ENCODE results near the gene RNF181. TPM values are rescaled to one million over a fixed set of nuclear protein-coding genes. Genes with fewer than 3 reads are reported as not detected.

Gene RNF181
- total RNA-seq, 1 experiment from 2014 or later, result 77.5 TPM

- CTCF ChIA-PET, result no interaction called here
- RAD21 ChIA-PET (ENCODE audit: low non-redundant PET in 1 of 2, low total read pairs in 2 of 2, uncharacterized antibody in 2 of 2, unreplicated experiment in 2 of 2), result no interaction called here
- Histone ChIP-seq H3K79me2 (ENCODE audit: insufficient read depth, low read length) (no peaks in the 10 kb centered on the region), H2AFZ (ENCODE audit: low read depth, low read length, poor library complexity, severe bottlenecking) (no peak overlapping the region), H3K4me3 (replicated peaks in 1 of 2; ENCODE audit: low read depth in 1 of 2, low read length in 2 of 2) (no peak overlapping the region), H3K9ac (ENCODE audit: low read length) (no peak overlapping the region), H3K27ac (ENCODE audit: low read depth, low read length) (no peak overlapping the region), H3K4me1 (ENCODE audit: control insufficient read depth in 1 of 2, insufficient read depth in 2 of 2, low read length in 2 of 2) (peaks cover 18 to 26% of the 10 kb centered on the region in 2 experiments), H4K20me1 (ENCODE audit: insufficient read depth) (no peaks in the 10 kb centered on the region), H3K9me2 (ENCODE audit: insufficient read depth) (no peaks in the 10 kb centered on the region), H3K27me3 (ENCODE audit: insufficient read depth, low read length) (no peaks in the 10 kb centered on the region), H3K4me2 (ENCODE audit: low read length) (no peak overlapping the region), H3K36me3 (ENCODE audit: control insufficient read depth in 1 of 2, insufficient read depth in 2 of 2, low read length in 2 of 2) (no peaks in the 10 kb centered on the region), H3K9me3 (ENCODE audit: control insufficient read depth in 1 of 2, insufficient read depth in 1 of 2, low read depth in 1 of 2, low read length in 2 of 2) (no peaks in the 10 kb centered on the region)
- no TSS peak for BruUV-seq (replicated peaks)
- DNase-seq (ENCODE audit: low read depth, low spot score), result no peak
- intact Hi-C loops (cut with micrococcal nuclease), result no loop called here
- POLR2A ChIA-PET, result no interaction called here
- no peak for TF ChIP-seq MAX (IDR thresholded peaks at IDR 0.05)
- TF ChIP-seq REST (IDR thresholded peaks at IDR 0.05; ENCODE audit: low read depth), result no peak
- TF ChIP-seq EZH2 (IDR thresholded peaks at IDR 0.05), result no peak
- TF ChIP-seq CBX3 (IDR thresholded peaks at IDR 0.05; ENCODE audit: low read depth), result no peak
- TF ChIP-seq YY1 (IDR thresholded peaks at IDR 0.05; ENCODE audit: extremely low read depth, insufficient replicate concordance, low read depth, low read length), result no peak
- no peak for TF ChIP-seq RAD21 (IDR thresholded peaks at IDR 0.05; ENCODE audit: low read depth)
- TF ChIP-seq POLR2AphosphoS5 (IDR thresholded peaks at IDR 0.05; ENCODE audit: low read depth, low read length), result no peak
- TF ChIP-seq EZH2phosphoT487 (IDR thresholded peaks at IDR 0.05; ENCODE audit: borderline replicate concordance), result no peak
- TF ChIP-seq CTCF (IDR thresholded peaks at IDR 0.05 in 2 of 3, conservative IDR thresholded peaks at IDR 0.05 in 1 of 3; ENCODE audit: borderline replicate concordance in 1 of 3, insufficient read depth in 1 of 3, low read depth in 2 of 3, low read length in 2 of 3), result no peak
- TF ChIP-seq JUND (IDR thresholded peaks at IDR 0.05), result no peak
- no peak for TF ChIP-seq ZFX (IDR thresholded peaks at IDR 0.05)
- no peak for TF ChIP-seq ZBTB33 (IDR thresholded peaks at IDR 0.05; ENCODE audit: extremely low read depth, insufficient replicate concordance, low read length)
- no peak for TF ChIP-seq TCF7L2 (IDR thresholded peaks at IDR 0.05; ENCODE audit: borderline replicate concordance, extremely low read depth, insufficient read depth, insufficient read length)
- no peak for TF ChIP-seq ELF1 (IDR thresholded peaks at IDR 0.05; ENCODE audit: borderline replicate concordance, low read depth)
- no peak for TF ChIP-seq CEBPB (IDR thresholded peaks at IDR 0.05; ENCODE audit: low read depth)
- no peak for TF ChIP-seq POLR2A (IDR thresholded peaks at IDR 0.05; ENCODE audit: borderline replicate concordance, extremely low read depth, insufficient read depth, insufficient read length)
- no peak for TF ChIP-seq ATF3 (IDR thresholded peaks at IDR 0.05)
- TF ChIP-seq EGR1 (IDR thresholded peaks at IDR 0.05; ENCODE audit: low read depth), result no peak
- no peak for TF ChIP-seq SIN3A (IDR thresholded peaks at IDR 0.05; ENCODE audit: low read depth)
- no peak for ATAC-seq
Measured at GRCh38 chr2:85575739-85576138, 19.8 kb upstream of the RNF181 start.
